RWPE2 (cell line): ENCODE data around the gene POLD4.

Experiments used
- ATAC-seq: fragments of 200-7000 bp; cut with Tn5 transposase; 3 replicates; pipeline ENCODE4 v1.9.1; 2021; ENCODE audit warnings: low read depth
- DNase-seq: peaks from one replicate; pipeline ENCODE4 v3.0.0-alpha.2; 2020; ENCODE audit warnings: low spot score
- H3K27ac ChIP-seq: fragments of 450-650 bp; 2 replicates; pipeline ENCODE4 v1.5.1; 2017; ENCODE audit warnings: mild to moderate bottlenecking; ENCODE audit not compliant: poor library complexity, severe bottlenecking
- H3K27me3 ChIP-seq: fragments of 250-450 bp; sonication (Bioruptor Pico); 2 replicates; pipeline ENCODE4 v1.5.1; 2021; ENCODE audit warnings: mild to moderate bottlenecking, moderate library complexity; ENCODE audit not compliant: insufficient read depth, poor library complexity, severe bottlenecking
- H3K36me3 ChIP-seq: fragments of 250-450 bp; sonication (Bioruptor Pico); 2 replicates; pipeline ENCODE4 v1.5.1; 2020; ENCODE audit warnings: low read depth, mild to moderate bottlenecking, moderate library complexity
- H3K4me1 ChIP-seq: fragments of 250-450 bp; sonication (Bioruptor Pico); 2 replicates; pipeline ENCODE4 v1.5.1; 2021; ENCODE audit warnings: mild to moderate bottlenecking, moderate library complexity; ENCODE audit not compliant: insufficient read depth, poor library complexity, severe bottlenecking
- H3K4me3 ChIP-seq: fragments of 250-450 bp; sonication (Bioruptor Pico); 2 replicates; pipeline ENCODE4 v1.5.1; 2021; ENCODE audit warnings: mild to moderate bottlenecking, moderate library complexity; ENCODE audit not compliant: severe bottlenecking
- H3K9me3 ChIP-seq: fragments of 250-450 bp; sonication (Bioruptor Pico); 2 replicates; pipeline ENCODE4 v1.5.1; 2021; ENCODE audit warnings: mild to moderate bottlenecking, moderate library complexity; ENCODE audit not compliant: severe bottlenecking
- TF ChIP-seq, protein P1 (sequence below): fragments of 450-650 bp; IDR thresholded peaks from one replicate; pipeline ENCODE4 v1.5.1; 2017; ENCODE audit warnings: mild to moderate bottlenecking, moderate library complexity; ENCODE audit not compliant: poor library complexity, severe bottlenecking

Gene POLD4

DNA sequence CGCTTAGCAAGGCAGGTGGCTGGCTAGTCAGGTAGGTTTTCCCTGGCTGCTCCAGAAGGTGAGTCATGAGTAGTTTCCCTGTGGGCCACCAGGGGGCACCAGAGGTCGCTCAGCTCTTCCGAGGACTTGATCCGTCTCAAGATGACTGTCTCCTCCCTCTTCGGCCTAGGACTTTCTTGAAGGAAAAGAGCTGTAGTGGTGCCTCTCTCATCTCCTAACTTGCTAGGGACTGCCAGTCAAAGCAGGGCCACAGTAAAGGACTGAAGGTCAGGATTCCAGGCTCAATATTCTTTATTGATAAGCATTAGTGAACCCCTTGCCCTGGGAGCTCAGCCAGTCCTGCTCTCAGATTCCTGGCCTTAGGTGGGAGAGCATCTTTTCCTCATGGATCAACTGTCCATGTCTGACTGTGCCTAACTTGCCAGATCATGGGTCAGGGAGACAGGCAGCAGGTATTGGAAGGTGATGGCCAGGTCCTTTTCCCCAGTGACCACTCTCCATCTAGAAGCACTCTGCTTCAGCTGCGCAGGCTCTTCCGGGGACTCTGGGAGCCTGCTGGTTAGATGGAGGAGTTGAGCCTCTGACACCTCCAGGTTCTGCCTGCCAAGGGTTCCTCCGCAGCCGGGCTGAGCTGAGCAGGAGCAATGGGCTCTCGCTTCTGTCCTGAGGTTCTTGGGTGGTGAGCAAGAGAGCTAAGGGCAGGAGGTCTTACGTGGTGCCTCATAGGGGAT, 1.9 kb downstream of the POLD4 start:
- Histone ChIP-seq H3K9me3 (no peaks in the 10 kb centered on the region), H3K27ac (peak overlapping the region; percentile 95), H3K36me3 (peaks cover 4% of the 10 kb centered on the region; the same call in 1 of the 2 replicates), H3K4me1 (peaks cover 33% of the 10 kb centered on the region), H3K4me3 (no peak overlapping the region), H3K27me3 (no peaks in the 10 kb centered on the region)
- TF ChIP-seq, protein P1, sequence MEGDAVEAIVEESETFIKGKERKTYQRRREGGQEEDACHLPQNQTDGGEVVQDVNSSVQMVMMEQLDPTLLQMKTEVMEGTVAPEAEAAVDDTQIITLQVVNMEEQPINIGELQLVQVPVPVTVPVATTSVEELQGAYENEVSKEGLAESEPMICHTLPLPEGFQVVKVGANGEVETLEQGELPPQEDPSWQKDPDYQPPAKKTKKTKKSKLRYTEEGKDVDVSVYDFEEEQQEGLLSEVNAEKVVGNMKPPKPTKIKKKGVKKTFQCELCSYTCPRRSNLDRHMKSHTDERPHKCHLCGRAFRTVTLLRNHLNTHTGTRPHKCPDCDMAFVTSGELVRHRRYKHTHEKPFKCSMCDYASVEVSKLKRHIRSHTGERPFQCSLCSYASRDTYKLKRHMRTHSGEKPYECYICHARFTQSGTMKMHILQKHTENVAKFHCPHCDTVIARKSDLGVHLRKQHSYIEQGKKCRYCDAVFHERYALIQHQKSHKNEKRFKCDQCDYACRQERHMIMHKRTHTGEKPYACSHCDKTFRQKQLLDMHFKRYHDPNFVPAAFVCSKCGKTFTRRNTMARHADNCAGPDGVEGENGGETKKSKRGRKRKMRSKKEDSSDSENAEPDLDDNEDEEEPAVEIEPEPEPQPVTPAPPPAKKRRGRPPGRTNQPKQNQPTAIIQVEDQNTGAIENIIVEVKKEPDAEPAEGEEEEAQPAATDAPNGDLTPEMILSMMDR: peak; percentile 95
- peak; percentile 19; the same call in 1 of the 3 replicates for ATAC-seq
- no peak for DNase-seq

DNA sequence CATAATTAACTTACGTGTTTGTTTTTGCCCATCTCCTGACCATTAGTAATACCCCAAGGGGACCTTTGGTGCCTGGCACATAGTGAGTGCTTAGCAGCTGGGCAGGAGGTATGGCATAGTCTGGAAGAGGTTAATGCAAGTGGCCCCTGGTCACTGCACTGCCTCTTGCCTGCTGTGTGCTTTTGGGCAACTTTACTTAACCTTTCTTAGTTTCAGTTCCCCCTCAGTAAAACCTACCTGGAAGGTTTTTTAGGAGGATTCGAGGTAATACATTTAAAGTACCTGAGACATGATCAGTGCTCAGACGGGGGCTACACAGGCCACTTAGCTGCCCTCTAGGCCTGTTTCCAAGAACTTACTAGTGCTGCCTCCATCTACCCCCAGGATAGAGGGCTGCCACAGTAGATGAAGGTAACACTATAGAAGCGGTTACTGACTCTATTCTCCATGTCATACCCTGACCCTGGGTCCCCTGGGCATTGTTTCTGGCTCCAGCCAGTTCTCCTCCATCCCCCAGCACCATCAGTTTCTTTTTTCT, 3.3 kb downstream of the POLD4 start:
- Histone ChIP-seq H3K27me3 (no peaks in the 10 kb centered on the region), H3K36me3 (peaks cover 4% of the 10 kb centered on the region; the same call in 1 of the 2 replicates), H3K4me3 (no peak overlapping the region), H3K27ac (no peak overlapping the region), H3K4me1 (peaks cover 32% of the 10 kb centered on the region), H3K9me3 (no peaks in the 10 kb centered on the region)
- TF ChIP-seq, protein P1: no peak
- DNase-seq (no peak), ATAC-seq (no peak)

DNA sequence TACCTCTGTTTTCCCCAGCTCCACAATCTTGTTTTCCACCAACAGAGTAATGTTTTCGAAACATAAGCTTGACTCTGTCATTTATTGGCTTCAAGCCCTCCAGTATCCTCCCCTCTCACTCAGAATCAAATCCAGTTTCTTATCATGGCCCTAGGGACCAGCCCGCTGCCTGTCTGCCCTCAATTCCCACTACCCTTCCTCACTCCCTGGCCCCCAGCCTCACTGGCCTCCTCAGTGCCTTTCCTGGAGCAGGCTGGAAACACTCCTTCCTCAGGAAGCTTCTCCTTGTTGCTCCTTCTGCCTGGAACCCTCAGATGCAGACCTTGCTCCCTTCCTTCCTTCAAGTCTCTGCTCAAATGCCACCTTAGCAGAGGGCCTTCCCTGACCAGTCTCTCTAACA, 3.9 kb downstream of the POLD4 start:
- Histone ChIP-seq H3K27ac (no peak overlapping the region), H3K4me1 (peaks cover 27% of the 10 kb centered on the region), H3K9me3 (no peaks in the 10 kb centered on the region), H3K27me3 (no peaks in the 10 kb centered on the region), H3K4me3 (no peak overlapping the region), H3K36me3 (peaks cover 4% of the 10 kb centered on the region; the same call in 1 of the 2 replicates)
- no peak for ATAC-seq
- TF ChIP-seq, protein P1: no peak
- no peak for DNase-seq

DNA sequence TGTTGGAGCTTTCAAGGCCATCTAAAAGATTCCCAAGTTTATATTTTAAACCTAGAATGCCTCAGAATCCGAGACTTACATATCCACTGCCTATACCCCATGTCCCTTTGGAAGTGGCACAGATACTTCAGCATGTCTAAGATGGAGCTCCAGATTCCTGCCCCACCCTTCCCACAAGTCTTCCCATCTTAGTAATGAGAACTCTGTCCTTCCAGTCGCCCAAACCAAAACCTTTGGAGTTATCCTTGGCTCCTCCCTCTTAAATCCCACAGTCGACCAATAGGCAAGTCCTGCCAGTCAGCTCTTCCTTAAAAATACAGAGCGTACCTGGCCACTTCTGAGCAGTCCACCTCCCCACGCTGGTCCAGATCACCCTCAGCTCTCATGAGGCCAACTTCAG, 4.3 kb downstream of the POLD4 start:
- TF ChIP-seq, protein P1: no peak
- H3K9me3 ChIP-seq: no peaks in the 10 kb centered on the region
- no peak overlapping the region for H3K27ac ChIP-seq
- peaks cover 22% of the 10 kb centered on the region for H3K4me1 ChIP-seq
- DNase-seq (no peak), ATAC-seq (no peak)
- no peak overlapping the region for H3K4me3 ChIP-seq
- H3K36me3 ChIP-seq: peaks cover 4% of the 10 kb centered on the region; the same call in 1 of the 2 replicates
- no peaks in the 10 kb centered on the region for H3K27me3 ChIP-seq
